GM18505 (cell line): ENCODE data around the gene MYL11.
"Not testable (repeated sequence)": the region's sequence is repeated elsewhere in the genome, so short reads cannot be mapped to it uniquely, and the experiment has no call there.

Experiments
- ATAC-seq: cut with Tn5 transposase; IDR thresholded peaks from one replicate; pipeline ENCODE4 v1.9.1; 2021; ENCODE audit not compliant: unreplicated experiment
- POLR2A ChIP-seq: IDR thresholded peaks from 4 replicates; pipeline ENCODE4 v1.6.1; 2011; ENCODE audit warnings: borderline replicate concordance; ENCODE audit not compliant: insufficient read depth, insufficient read length; ENCODE audit errors: extremely low read depth

Gene MYL11, protein sequence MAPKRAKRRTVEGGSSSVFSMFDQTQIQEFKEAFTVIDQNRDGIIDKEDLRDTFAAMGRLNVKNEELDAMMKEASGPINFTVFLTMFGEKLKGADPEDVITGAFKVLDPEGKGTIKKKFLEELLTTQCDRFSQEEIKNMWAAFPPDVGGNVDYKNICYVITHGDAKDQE

DNA sequence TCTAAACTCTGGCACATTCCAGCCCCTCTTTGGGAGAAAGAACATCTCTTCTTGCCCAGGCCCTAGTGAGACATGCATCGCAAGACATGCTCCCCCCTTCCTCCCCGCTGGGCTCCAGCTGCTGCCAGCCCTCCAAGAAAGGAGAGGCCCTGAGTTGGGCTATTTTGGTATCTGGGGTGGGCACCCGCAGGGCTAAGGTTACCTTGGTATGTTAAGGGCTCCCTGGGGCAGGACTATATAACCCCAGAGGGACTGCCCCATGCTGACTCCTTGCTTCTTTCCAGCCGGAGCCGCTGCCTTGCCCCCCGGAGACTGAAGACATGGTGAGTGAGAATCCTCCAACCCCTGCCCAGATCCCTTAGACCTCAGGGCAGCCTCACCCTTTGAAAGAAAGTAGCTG, at the start of gene MYL11:
Gene MYL11, plus strand, starts transcription at position 265 of the 400 bp plus-strand sequence. Its CDS starts 56 bp downstream, at position 321.
- ATAC-seq: no peak
- no peak for TF ChIP-seq POLR2A

DNA sequence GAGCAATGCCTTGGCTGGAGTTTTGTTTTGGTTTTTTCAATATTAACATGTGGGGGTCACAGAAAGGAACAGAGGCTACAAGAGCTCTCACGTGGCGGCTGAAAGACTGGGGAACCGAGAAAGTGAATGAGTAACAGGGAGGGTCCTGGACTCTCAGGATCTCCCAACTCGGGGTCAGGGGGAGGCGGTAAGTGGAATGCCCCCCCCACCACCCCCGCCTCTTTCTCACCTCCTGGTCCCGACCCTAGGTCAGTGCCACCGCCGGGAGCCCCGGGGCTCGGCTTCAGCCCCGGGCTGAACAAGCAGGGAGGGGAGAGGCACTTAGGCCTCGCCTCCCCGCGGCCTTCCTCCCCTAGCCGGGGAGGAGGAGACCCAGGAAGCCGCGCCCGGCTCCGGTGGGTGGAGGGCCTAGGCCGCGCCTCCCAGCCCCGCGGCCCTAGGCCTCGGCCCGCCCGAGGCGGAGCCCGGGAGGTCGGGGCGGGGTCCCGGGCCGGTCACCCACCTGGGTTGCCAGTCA, 40.1 kb upstream of the MYL11 start:
- peak; percentile 86 for ATAC-seq

DNA sequence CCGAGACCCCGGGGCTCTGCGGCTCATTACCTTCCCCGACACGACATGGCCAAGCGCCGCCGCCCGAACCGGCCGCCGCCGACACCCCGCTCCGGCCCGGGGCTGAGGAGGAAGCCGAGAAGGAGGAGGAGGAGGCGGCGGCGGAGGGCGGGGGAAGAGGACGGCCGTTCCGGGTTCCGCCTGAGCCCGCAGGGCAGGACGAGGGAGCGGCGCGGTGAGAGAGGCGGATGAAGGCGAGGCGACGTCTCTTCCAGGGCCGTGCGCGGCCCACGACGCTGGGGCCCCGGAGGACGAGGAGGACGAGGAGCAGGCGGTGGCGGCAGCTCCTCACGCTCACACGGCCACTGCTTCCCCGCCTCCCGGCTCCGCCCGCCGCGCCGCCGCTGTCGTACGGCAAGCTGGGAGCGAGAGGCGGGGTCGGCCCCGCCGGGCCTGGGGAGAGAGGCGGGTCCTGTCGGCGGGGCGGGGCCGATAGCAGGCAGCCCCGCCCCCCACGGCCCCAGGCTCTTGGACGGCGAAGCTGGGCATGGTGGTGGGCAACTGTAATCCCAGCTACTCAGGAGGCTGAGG, 39.5 kb upstream of the MYL11 start:
- peak; percentile 66 for TF ChIP-seq POLR2A
- peak; percentile 76 for ATAC-seq

DNA sequence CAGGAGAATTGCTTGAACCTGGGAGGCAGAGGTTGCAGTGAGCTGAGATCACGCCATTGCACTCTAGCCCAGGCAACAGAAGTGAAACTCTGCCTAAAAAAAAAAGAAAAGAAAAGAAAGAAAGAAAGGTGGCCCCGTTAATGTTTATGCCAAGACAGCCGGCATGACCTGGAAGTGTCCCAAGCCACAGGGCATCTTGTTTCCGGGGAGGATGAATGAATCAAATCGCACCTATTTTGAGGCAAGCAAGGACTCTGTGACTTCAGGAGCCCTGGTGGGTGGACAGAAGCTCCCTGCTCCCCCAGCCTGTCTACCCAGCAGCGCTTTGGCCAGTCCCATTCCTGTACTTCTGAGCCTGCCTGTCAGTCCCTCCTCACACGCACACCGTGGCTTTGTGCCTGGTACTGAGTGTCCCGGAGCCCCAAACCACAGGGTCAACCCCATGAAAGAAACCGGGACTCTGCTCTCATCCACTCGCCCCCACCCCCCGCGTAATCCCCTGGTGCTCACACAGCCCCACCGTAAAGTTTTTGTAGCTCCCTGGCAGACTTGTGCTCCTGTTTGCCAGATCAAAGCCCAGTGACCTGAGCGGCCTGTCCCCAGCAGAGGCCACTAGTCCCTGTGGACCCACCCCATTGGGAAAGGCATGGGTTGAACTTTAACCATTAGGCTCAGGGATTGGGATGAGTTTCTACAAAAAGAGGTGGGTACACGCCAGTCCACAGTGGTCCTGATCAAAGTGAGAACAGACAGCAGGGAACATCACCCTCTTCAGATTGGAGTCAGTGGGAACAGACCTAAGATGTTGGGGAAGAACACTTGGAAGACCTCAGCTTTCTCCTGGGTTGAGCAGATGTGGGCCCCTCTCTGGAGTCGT, 38.8 kb upstream of the MYL11 start:
- no peak for ATAC-seq
- TF ChIP-seq POLR2A: no peak

DNA sequence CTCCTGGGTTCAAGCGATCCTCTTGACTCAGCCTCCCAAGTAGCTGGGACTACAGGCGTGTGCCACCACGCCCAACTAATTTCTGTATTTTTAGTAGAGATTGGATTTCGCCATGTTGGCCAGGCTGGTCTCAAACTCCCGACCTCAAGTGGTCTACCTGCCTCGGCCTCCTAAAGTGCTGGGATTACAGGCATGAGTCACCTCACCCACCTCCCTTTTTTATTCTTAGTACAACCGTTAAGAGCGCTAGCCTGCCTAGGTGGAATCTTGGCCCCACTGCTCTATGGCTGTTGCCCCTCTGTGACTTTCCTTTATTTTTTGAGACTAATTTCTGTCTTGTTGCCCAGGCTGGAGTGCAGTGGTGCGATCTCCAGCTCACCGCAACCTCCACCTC, 36.6 kb upstream of the MYL11 start:
- not testable (repeated sequence) for ATAC-seq

DNA sequence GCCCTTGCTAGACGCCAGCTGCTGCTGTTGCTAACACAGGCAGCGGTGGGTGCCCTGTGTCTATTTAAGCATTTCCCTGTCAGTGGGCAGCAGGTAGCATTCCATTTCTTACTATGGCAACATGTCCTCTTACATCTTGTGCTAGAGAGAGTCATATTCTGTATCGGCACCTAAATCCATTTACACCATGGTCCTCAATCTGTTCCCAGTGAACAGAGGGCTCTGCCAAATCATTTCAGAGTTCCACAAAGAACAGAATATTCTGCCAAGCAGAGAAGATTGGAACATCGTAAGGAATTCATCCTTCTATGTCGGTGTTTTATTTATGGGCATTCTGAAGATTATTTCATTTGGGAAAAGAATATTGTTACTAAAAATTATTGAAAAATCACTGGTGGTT, 35.9 kb upstream of the MYL11 start:
- ATAC-seq: not testable (repeated sequence)

DNA sequence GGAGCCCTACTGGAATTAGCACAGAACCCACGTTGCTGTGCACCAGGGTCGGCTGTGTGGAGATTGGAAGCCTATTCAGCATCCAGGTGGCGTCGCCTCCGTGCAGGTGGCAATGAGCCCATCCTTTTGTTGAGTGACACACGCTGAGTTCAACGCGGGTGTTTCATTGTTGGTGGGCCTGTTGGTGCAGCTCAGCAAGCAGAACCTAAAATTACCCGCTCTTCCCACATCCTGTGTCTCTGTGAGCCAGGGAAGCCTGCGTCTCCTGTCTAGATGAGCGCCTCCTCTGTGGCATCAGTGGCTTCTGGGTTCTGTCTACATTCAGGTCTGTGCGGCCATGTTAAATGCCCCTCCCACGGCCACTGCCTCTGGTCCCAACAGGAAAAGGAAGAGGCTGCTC, 34.0 kb upstream of the MYL11 start:
- no peak for TF ChIP-seq POLR2A
- no peak for ATAC-seq

DNA sequence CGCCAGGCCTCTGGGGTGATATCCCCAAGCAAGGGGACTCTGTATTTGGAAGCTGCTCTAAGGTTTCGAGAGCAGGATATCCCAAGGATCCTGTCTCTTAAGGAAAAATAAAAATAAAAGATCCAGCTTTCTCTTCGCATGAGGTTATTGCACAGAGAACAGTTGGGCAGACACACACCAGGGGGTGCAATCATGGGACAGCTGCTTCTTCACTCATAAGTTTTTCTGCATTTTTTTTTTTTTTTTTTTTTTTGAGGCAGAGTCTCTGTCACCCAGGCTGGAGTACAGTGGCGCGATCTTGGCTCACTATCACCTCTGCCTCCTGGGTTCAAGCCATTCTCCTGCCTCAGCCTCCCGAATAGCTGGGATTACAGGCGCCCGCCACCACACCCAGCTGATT, 32.6 kb upstream of the MYL11 start:
- not testable (repeated sequence) for ATAC-seq

DNA sequence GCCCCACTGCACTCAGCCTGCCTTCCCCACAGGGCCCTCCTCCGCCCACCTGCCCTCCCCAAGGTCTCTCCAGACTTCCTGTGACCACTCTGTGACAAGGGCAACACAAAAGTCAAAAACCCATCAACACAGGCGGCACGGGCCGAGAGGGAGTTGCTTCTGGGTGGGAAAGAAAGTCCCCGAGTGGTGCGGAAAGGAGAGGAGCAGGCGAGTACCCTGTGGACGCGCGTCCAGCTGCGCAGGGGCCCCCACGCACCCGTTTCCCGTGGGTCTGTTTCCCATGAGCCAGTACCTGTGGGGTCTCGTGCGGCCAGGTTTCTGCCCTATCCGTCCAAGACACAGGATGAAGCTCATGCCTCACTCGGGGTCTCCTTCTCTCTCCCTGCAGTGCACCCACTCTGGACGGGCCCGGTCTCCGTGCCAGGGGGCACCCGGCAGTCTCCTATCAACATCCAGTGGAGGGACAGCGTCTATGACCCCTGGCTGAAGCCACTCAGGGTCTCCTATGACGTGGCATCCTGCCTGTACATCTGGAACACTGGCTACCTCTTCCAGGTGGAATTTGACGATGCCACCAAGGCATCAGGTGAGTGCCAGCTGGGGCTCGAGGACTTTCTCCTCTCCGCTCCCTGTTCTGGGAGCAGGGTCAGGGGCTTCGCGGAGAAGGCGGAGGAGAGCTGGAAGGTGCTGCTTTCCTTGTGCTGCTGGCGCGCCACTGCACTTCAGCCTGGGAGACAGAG, 31.7 kb upstream of the MYL11 start:
- TF ChIP-seq POLR2A: no peak
- no peak for ATAC-seq

DNA sequence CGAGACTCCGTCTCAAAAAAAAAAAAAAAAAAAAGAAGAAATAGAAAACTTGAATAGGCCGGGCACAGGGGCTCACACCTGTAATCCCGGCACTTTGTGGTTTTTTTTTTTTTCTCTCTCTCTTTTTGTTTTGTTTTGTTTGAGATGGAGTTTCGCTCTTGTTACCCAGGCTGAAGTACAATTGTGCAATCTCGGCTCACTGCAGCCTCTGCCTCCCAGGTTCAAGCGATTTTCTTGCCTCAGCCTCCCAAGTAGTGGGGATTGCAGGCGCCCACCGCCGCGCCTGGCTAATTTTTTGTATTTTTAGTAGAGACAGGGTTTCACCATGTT, 31.1 kb upstream of the MYL11 start:
- not testable (repeated sequence) for ATAC-seq

DNA sequence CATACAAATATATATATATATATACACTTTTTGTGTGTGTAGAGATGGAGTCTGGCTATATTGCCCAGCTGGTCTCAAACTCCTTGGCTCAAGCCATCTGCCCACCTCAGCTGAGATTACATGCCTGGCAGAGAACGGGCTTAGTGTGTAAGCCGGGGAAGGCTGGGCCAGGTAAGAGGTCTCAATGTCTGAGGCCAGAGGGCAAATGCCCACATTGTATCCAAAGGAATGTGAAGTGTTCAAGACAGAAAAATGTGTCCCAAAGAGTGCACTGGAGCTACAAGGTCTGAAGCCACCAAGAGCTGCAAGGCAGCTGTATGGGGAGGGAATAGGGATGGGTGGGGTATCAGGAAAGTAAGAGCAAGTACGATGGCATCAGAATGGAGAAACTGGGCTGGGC, 28.3 kb upstream of the MYL11 start:
- no peak for ATAC-seq
- TF ChIP-seq POLR2A: no peak

DNA sequence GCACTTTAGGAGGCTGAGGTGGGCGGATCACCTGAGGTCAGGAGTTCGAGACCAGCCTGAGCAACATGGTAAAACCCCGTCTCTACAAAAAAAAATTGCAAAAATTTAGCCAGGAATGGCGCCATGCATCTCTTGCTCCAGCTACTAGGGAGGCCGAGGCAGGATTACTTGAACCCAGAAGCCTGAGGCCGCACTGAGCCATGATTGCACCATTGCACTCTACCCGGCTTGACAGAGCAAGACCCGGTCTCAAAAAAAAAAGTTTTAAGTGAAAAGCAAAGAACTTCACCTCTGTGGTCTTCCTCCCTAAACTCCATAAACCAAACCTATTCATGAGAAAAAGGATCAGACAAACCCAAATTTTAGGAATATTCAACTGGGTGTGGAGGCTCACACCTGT, 26.5 kb upstream of the MYL11 start:
- no peak for TF ChIP-seq POLR2A
- no peak for ATAC-seq

DNA sequence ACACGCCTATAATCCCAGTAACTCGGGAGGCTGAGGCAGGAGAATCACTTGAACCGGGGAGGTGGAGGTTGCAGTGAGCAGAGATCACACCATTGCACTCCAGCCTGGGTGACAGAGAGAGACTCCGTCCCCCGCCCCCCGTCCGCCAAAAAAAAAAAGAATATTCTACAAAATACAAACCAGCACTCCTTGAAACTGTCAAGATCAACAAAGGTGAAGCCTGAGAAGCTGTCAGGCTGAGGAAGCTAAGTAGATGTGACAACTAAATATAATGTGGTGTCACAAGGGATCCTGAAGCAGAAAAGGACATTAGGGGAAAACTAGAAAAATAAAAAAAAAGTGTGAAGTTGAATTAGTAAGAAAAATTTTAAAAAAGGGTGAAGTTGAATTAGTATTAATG, 25.7 kb upstream of the MYL11 start:
- ATAC-seq: no peak
- TF ChIP-seq POLR2A: no peak

DNA sequence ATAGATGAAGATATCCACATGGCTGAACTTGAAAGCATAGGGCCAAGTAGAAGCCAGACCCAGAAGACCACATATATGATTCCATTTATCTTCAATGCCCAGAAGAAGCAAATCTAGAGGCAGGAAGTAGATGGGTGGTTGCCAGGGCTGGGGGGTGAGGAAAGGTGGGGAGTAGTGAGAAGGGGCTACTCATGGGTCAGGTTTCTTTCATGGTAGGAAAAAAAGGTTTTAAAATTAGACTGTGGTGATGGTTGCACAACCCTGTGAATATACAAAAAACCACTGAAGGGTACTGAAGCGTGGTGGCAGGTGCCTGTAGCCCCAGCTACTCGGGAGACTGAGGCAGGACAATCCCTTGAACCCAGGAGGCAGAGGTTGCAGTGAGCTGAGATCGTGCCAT, 24.9 kb upstream of the MYL11 start:
- no peak for ATAC-seq
- no peak for TF ChIP-seq POLR2A
